OCI-LY1 (cell line): ENCODE measurements around the gene KCP.

Experiments used
- H2AFZ ChIP-seq: fragments of 200-600 bp; sonication (generic), shearing (Covaris generic); 2 replicates; pipeline ENCODE4 v1.6.0; 2014; ENCODE audit warnings: antibody characterized with exemption, mild to moderate bottlenecking, low read length
- H3F3A ChIP-seq: fragments of 200-600 bp; sonication (generic), shearing (Covaris generic); 2 replicates; pipeline ENCODE4 v1.6.0; 2014; ENCODE audit warnings: mild to moderate bottlenecking, antibody characterized with exemption, low read length, moderate library complexity; ENCODE audit not compliant: insufficient read depth
- H3K27ac ChIP-seq: fragments of 200-600 bp; sonication (generic); 2 replicates; pipeline ENCODE4 v1.5.1; 2014; ENCODE audit warnings: low read length, mixed run types, mild to moderate bottlenecking, low read depth; ENCODE audit not compliant: poor library complexity, severe bottlenecking
- H3K27me3 ChIP-seq: fragments of 200-600 bp; sonication (generic); 2 replicates; pipeline ENCODE4 v1.6.0; 2014; ENCODE audit warnings: antibody characterized with exemption, mild to moderate bottlenecking, low read length, moderate library complexity; ENCODE audit not compliant: insufficient read depth
- H3K36me3 ChIP-seq: fragments of 200-600 bp; sonication (generic); 2 replicates; pipeline ENCODE4 v1.6.1; 2014; ENCODE audit warnings: mild to moderate bottlenecking, antibody characterized with exemption, low read length, moderate library complexity, mixed read lengths; ENCODE audit not compliant: insufficient read depth
- H3K4me1 ChIP-seq: fragments of 200-600 bp; sonication (generic); 2 replicates; pipeline ENCODE4 v1.5.1; 2014; ENCODE audit warnings: mild to moderate bottlenecking, low read length, moderate library complexity; ENCODE audit not compliant: insufficient read depth, severe bottlenecking
- H3K4me2 ChIP-seq: fragments of 200-600 bp; sonication (generic), shearing (Covaris generic); 2 replicates; pipeline ENCODE4 v1.6.1; 2014; ENCODE audit warnings: low read length
- H3K4me3 ChIP-seq: fragments of 200-600 bp; sonication (generic); 2 replicates; pipeline ENCODE4 v1.5.1; 2014; ENCODE audit warnings: low read length, low read depth, mild to moderate bottlenecking, mixed read lengths; ENCODE audit not compliant: poor library complexity, severe bottlenecking
- H3K79me2 ChIP-seq: fragments of 200-600 bp; shearing (Covaris generic); 2 replicates; pipeline ENCODE4 v1.6.1; 2016; ENCODE audit warnings: mixed run types, low read length, mixed read lengths; ENCODE audit not compliant: insufficient read depth
- H3K9ac ChIP-seq: fragments of 200-600 bp; sonication (generic), shearing (Covaris generic); 2 replicates; pipeline ENCODE4 v1.6.1; 2014; ENCODE audit warnings: mild to moderate bottlenecking, low read length, mixed read lengths
- H3K9me2 ChIP-seq: fragments of 200-600 bp; sonication (generic), shearing (Covaris generic); 2 replicates; pipeline ENCODE4 v1.6.1; 2014; ENCODE audit warnings: low read depth, mild to moderate bottlenecking, low read length, mixed read lengths
- H3K9me3 ChIP-seq: fragments of 200-600 bp; shearing (Covaris generic); 2 replicates; pipeline ENCODE4 v1.6.1; 2014; ENCODE audit warnings: low read length, mixed read lengths
- H4K20me1 ChIP-seq: fragments of 200-600 bp; sonication (generic), shearing (Covaris generic); 2 replicates; pipeline ENCODE4 v1.6.0; 2016; ENCODE audit warnings: mild to moderate bottlenecking, low read length; ENCODE audit not compliant: insufficient read depth
- EZH2 ChIP-seq: fragments of 200-600 bp; sonication (generic), shearing (Covaris generic); IDR thresholded peaks from 2 replicates; pipeline ENCODE4 v1.8.0; 2017; ENCODE audit warnings: borderline replicate concordance, mixed run types, mild to moderate bottlenecking, antibody characterized with exemption, low read length, moderate library complexity, mixed read lengths
- TF ChIP-seq, protein P1 (sequence below): fragments of 200-600 bp; sonication (generic), shearing (Covaris generic); IDR thresholded peaks from 2 replicates; pipeline ENCODE4 v1.5.1; 2017; ENCODE audit warnings: mild to moderate bottlenecking, antibody characterized with exemption, low read length, moderate library complexity, mixed read lengths

KCP gene

GRCh38 chr7:128891942-128892269 lies 18.6 kb downstream of the KCP start:
- H3F3A ChIP-seq = no peaks in the 10 kb centered on the region
- H3K36me3 ChIP-seq = no peaks in the 10 kb centered on the region
- H3K9me2 ChIP-seq = no peaks in the 10 kb centered on the region
- no peaks in the 10 kb centered on the region for H3K9me3 ChIP-seq
- TF ChIP-seq, protein P1, sequence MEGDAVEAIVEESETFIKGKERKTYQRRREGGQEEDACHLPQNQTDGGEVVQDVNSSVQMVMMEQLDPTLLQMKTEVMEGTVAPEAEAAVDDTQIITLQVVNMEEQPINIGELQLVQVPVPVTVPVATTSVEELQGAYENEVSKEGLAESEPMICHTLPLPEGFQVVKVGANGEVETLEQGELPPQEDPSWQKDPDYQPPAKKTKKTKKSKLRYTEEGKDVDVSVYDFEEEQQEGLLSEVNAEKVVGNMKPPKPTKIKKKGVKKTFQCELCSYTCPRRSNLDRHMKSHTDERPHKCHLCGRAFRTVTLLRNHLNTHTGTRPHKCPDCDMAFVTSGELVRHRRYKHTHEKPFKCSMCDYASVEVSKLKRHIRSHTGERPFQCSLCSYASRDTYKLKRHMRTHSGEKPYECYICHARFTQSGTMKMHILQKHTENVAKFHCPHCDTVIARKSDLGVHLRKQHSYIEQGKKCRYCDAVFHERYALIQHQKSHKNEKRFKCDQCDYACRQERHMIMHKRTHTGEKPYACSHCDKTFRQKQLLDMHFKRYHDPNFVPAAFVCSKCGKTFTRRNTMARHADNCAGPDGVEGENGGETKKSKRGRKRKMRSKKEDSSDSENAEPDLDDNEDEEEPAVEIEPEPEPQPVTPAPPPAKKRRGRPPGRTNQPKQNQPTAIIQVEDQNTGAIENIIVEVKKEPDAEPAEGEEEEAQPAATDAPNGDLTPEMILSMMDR = no peak
- TF ChIP-seq EZH2 = no peak
- H3K27me3 ChIP-seq = peaks cover 10% of the 10 kb centered on the region; the same call in 1 of the 2 replicates
- no peak overlapping the region; the same call in 1 of the 2 replicates for H3K9ac ChIP-seq
- H2AFZ ChIP-seq = no peak overlapping the region
- H3K4me3 ChIP-seq = no peak overlapping the region
- H3K27ac ChIP-seq = no peak overlapping the region
- peaks cover 11% of the 10 kb centered on the region for H3K4me1 ChIP-seq
- no peak overlapping the region; the same call in 1 of the 2 replicates for H3K4me2 ChIP-seq
- H4K20me1 ChIP-seq = no peaks in the 10 kb centered on the region
- no peaks in the 10 kb centered on the region for H3K79me2 ChIP-seq

DNA sequence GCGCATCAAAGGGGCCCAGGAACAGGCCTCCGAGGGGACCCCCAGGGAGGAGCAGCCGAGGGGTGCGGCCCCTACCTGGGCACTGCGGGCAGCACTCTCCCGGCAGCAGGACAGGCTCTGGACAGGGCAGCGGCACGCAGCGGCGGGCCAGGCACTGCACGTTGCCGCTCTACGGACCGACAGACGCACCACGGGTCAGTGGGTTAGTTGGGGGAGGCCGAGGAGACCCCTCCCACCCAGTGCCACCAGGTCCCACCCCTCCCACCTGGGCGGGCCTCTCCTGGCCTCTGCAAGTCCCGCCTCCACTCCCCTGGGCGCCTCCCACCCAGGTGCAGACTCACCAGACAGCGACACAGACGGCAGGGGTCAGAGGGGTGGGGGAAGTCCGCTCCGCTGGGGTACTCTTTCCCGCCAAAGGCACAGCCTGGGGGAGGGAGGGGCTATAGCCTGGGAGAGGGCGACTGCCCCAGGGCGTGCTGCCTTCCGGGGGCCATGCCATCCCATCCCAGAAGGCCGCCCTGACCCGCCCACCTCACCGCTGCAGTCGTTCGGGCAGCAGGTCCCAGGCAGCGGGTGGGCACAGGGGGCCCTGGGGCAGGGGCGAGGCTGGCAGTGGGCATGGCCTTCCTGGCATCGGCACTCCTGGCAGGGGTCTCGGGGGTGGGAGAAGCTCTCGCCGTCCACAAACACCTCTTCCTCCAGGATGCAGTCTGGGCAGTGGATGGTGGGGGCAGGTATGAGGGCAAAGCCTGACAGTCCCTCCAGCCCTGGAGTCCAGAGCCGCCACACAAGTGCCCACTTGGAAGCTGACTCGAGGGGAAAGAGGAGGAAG lies 19.2 kb downstream of the KCP start:
- no peaks in the 10 kb centered on the region for H3F3A ChIP-seq
- peaks cover 11% of the 10 kb centered on the region for H3K4me1 ChIP-seq
- no peaks in the 10 kb centered on the region for H4K20me1 ChIP-seq
- no peaks in the 10 kb centered on the region for H3K9me3 ChIP-seq
- no peak overlapping the region for H3K27ac ChIP-seq
- H3K9ac ChIP-seq = no peak overlapping the region; the same call in 1 of the 2 replicates
- peak overlapping the region; percentile 31 for H3K4me3 ChIP-seq
- H2AFZ ChIP-seq = no peak overlapping the region
- H3K36me3 ChIP-seq = no peaks in the 10 kb centered on the region
- H3K4me2 ChIP-seq = peak overlapping the region; percentile 45
- H3K9me2 ChIP-seq = no peaks in the 10 kb centered on the region
- peaks cover 10% of the 10 kb centered on the region; the same call in 1 of the 2 replicates for H3K27me3 ChIP-seq
- TF ChIP-seq, protein P1 = no peak
- no peak for TF ChIP-seq EZH2
- H3K79me2 ChIP-seq = no peaks in the 10 kb centered on the region

- no peak overlapping the region for H3K27ac ChIP-seq
- H3K79me2 ChIP-seq = no peaks in the 10 kb centered on the region
- H3K27me3 ChIP-seq = peaks cover 10% of the 10 kb centered on the region; the same call in 1 of the 2 replicates
- no peaks in the 10 kb centered on the region for H3K36me3 ChIP-seq
- no peaks in the 10 kb centered on the region for H3K9me3 ChIP-seq
- peak overlapping the region; percentile 31 for H3K4me3 ChIP-seq
- H3K9ac ChIP-seq = no peak overlapping the region
- H3F3A ChIP-seq = no peaks in the 10 kb centered on the region
- no peaks in the 10 kb centered on the region for H3K9me2 ChIP-seq
- H3K4me1 ChIP-seq = peaks cover 11% of the 10 kb centered on the region
- no peaks in the 10 kb centered on the region for H4K20me1 ChIP-seq
- H3K4me2 ChIP-seq = peak overlapping the region; percentile 45
- H2AFZ ChIP-seq = no peak overlapping the region
- TF ChIP-seq EZH2 = no peak
- TF ChIP-seq, protein P1 = no peak
Measured at GRCh38 chr7:128890306-128891109, 20.0 kb downstream of the KCP start.
